ENCODE data around the gene ZSCAN9.

ZSCAN9 gene

DNA sequence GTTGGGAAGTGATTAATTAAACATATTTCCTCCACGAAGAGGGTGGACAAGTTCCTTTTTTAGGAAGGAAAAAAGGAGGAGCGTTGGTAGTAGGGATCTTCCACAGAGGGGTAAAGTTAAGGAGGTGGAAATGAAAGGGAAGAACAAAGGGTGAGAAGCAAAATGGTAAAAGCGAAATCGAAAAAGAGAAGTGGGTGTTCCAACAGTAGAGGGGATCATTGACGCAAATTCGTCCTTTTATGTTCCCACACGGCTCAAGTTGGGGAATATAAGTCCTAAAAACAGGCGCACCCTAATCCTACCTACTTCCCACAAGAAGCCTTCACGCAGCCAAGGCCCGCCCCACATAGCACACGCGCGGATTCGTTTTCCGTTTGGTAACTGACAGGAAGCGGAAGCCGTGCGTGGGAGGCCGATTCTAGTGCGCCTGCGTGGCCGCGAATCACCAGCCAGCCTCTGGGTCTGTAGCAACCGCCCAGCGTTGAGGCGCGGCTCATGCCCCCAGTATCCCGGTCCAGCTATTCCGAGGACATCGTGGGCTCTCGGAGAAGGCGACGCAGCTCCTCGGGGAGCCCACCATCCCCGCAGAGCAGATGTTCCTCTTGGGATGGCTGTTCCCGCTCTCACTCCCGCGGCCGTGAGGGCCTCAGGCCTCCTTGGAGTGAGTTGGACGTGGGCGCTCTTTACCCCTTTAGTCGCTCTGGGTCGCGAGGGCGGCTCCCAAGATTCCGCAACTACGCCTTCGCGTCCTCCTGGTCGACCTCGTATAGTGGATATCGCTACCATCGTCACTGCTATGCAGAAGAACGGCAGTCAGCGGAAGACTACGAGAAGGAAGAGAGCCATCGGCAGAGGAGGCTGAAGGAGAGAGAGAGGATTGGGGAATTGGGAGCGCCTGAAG is 34.1 kb downstream of the ZSCAN9 start, which contains the start of gene NKAPL:
NKAPL (plus strand) TSS at position 421 of the 901 bp plus-strand sequence; CDS start at position 496, 75 bp downstream.
- no peaks in the 10 kb centered on the region for H3K36me3 ChIP-seq (ENCODE audit: control insufficient read depth, insufficient read depth, low read length)
- H3K27me3 ChIP-seq (ENCODE audit: control insufficient read depth, insufficient read depth, low read length): peaks cover 10% of the 10 kb centered on the region
- H3K4me3 ChIP-seq (ENCODE audit: low read length): peak within 1 kb of the TSS; percentile 22
- H3K4me1 ChIP-seq (ENCODE audit: control insufficient read depth, insufficient read depth, low read length): peaks cover 6% of the 10 kb centered on the region
- peaks cover 5% of the 10 kb centered on the region for H3K9me3 ChIP-seq (ENCODE audit: control insufficient read depth, low read length)
- H3K9ac ChIP-seq (ENCODE audit: low read length): no peak within 1 kb of the TSS

DNA sequence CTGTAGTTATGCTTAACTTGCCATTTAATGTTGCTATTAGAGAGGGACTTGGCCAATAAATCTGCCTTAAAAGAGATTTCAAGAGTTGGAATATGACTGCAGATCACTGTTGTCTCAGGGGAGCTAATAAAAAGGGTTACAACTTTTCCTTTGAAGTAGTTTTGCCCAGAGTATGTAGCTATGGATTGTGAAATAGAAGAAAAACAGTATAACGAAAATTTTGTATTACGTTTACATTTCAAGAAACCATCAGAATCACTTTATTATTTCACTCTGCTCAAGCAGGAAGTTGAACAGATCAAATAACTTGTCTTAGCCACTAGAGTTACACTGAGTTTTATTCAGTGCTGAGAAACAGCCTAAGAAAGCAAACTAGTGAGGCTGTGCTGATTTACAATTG is 38.8 kb downstream of the ZSCAN9 start:
- Histone ChIP-seq H3K27me3 (ENCODE audit: control insufficient read depth, insufficient read depth, low read length) (peaks cover 7% of the 10 kb centered on the region), H3K9ac (ENCODE audit: low read length) (no peak overlapping the region), H3K4me3 (ENCODE audit: low read length) (no peak overlapping the region), H3K9me3 (ENCODE audit: control insufficient read depth, low read length) (peaks cover 5% of the 10 kb centered on the region), H3K4me1 (ENCODE audit: control insufficient read depth, insufficient read depth, low read length) (peaks cover 14% of the 10 kb centered on the region), H3K36me3 (ENCODE audit: control insufficient read depth, insufficient read depth, low read length) (no peaks in the 10 kb centered on the region)

DNA sequence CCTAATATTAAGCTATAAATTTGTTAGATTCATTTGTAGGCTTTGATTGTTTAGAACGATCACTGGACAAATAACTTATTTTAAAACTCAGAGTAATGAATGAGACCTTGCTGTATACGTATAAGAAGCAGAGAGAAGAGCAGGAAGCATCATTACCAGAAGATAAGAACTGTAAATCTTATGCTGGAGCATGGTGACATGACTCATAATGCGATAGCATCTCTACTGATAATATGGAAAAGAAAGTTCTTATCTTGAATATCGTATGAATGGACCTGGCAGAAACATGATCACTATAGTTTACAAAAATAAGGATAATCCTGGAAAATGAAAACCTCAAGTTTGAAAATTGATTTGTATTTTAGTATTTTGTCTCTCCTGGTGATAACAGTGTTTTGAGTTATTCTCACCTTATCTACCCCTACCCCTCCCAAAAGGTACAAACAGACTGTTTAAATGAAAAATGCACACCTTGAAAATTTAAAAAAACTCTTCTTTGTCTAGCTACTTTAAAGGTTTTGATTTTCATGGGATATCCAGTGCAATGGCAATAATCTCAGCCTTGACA is 39.8 kb downstream of the ZSCAN9 start:
- no peaks in the 10 kb centered on the region for H3K36me3 ChIP-seq (ENCODE audit: control insufficient read depth, insufficient read depth, low read length)
- H3K9me3 ChIP-seq (ENCODE audit: control insufficient read depth, low read length): no peaks in the 10 kb centered on the region
- peaks cover 8% of the 10 kb centered on the region for H3K4me1 ChIP-seq (ENCODE audit: control insufficient read depth, insufficient read depth, low read length)
- H3K27me3 ChIP-seq (ENCODE audit: control insufficient read depth, insufficient read depth, low read length): no peaks in the 10 kb centered on the region
- no peak overlapping the region for H3K9ac ChIP-seq (ENCODE audit: low read length)
- no peak overlapping the region for H3K4me3 ChIP-seq (ENCODE audit: low read length)

DNA sequence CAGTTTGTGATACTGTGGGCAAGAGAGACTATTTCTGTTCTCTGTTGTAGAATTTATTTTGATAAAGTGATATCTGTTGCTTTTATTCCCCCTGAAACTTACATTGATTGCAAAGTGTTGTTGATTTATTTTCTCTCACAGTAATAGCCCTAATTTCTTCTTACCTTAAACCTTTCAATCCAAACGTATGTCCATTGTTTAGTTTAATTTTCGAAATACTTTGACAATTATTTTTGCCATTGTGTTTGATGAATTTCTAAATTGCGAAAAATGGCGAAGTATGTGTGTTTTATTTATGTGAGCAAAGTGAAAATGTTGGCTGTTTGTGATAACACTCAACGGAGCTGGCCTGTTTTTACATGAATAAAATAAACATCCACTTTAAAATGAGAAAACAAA is 41.5 kb downstream of the ZSCAN9 start:
- H3K36me3 ChIP-seq (ENCODE audit: control insufficient read depth, insufficient read depth, low read length): no peaks in the 10 kb centered on the region
- no peaks in the 10 kb centered on the region for H3K9me3 ChIP-seq (ENCODE audit: control insufficient read depth, low read length)
- no peaks in the 10 kb centered on the region for H3K27me3 ChIP-seq (ENCODE audit: control insufficient read depth, insufficient read depth, low read length)
- H3K4me3 ChIP-seq (ENCODE audit: low read length): peak overlapping the region; percentile 93
- peaks cover 8% of the 10 kb centered on the region for H3K4me1 ChIP-seq (ENCODE audit: control insufficient read depth, insufficient read depth, low read length)
- peak overlapping the region; percentile 75 for H3K9ac ChIP-seq (ENCODE audit: low read length)

- Histone ChIP-seq H3K4me3 (ENCODE audit: low read length) (peak within 1 kb of the TSS; percentile 93), H3K9me3 (ENCODE audit: control insufficient read depth, low read length) (no peaks in the 10 kb centered on the region), H3K36me3 (ENCODE audit: control insufficient read depth, insufficient read depth, low read length) (no peaks in the 10 kb centered on the region), H3K27me3 (ENCODE audit: control insufficient read depth, insufficient read depth, low read length) (no peaks in the 10 kb centered on the region), H3K9ac (ENCODE audit: low read length) (peak within 1 kb of the TSS; percentile 75), H3K4me1 (ENCODE audit: control insufficient read depth, insufficient read depth, low read length) (peaks cover 8% of the 10 kb centered on the region)
Measured at GRCh38 chr6:28266962-28267694, 42.1 kb downstream of the ZSCAN9 start, which contains the start of gene ZSCAN26. TSS of gene ZSCAN26 (plus strand) at chr6:28267143. CDS start at chr6:28271920, 4,777 bp downstream.

DNA sequence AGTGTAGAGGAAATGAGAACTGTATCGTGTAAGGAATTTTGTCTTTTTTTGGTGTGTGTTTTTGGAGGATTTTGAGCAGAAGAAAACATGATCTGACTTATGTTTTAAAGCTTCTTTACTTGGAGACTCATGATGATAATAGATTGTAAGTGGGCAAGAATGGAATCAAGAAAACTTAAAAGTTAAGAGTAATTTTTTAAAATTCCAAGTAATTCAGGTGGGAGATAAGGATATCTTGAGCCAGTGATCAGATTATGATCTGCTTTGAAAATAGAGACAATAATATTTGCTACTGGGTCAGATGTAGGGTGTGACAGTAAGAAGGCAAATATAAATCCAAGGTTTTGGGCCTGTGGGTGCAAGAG is 42.6 kb downstream of the ZSCAN9 start:
- Histone ChIP-seq H3K9me3 (ENCODE audit: control insufficient read depth, low read length) (no peaks in the 10 kb centered on the region), H3K27me3 (ENCODE audit: control insufficient read depth, insufficient read depth, low read length) (no peaks in the 10 kb centered on the region), H3K36me3 (ENCODE audit: control insufficient read depth, insufficient read depth, low read length) (no peaks in the 10 kb centered on the region), H3K4me1 (ENCODE audit: control insufficient read depth, insufficient read depth, low read length) (peaks cover 8% of the 10 kb centered on the region), H3K4me3 (ENCODE audit: low read length) (peak overlapping the region; percentile 93), H3K9ac (ENCODE audit: low read length) (peak overlapping the region; percentile 75)

DNA sequence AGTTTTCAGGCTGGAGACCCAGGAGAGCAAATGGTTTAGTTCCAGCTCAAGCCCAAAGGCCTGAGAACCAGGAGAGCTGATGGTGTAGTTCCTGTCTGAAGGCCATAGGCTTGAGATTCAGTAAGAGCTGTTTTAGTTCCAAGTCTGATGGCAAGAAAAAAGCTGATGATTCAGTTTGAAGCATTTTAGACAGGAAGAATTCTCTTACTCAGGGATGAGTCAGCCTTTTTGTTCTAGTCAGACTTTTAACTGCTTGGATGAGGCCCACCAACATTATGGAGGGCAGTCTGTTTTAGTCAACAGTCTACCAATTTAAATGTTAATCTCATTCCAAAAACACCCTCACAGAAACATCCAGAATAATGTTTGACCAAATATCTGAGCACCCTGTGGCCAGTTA is 44.4 kb downstream of the ZSCAN9 start:
- Histone ChIP-seq H3K27me3 (ENCODE audit: control insufficient read depth, insufficient read depth, low read length) (no peaks in the 10 kb centered on the region), H3K36me3 (ENCODE audit: control insufficient read depth, insufficient read depth, low read length) (no peaks in the 10 kb centered on the region), H3K4me3 (ENCODE audit: low read length) (no peak overlapping the region), H3K4me1 (ENCODE audit: control insufficient read depth, insufficient read depth, low read length) (peaks cover 8% of the 10 kb centered on the region), H3K9me3 (ENCODE audit: control insufficient read depth, low read length) (no peaks in the 10 kb centered on the region), H3K9ac (ENCODE audit: low read length) (no peak overlapping the region)

GRCh38 chr6:28274888-28275287 is 49.8 kb downstream of the ZSCAN9 start:
- Histone ChIP-seq H3K4me3 (ENCODE audit: low read length) (no peak overlapping the region), H3K9me3 (ENCODE audit: control insufficient read depth, low read length) (no peaks in the 10 kb centered on the region), H3K9ac (ENCODE audit: low read length) (no peak overlapping the region), H3K4me1 (ENCODE audit: control insufficient read depth, insufficient read depth, low read length) (no peaks in the 10 kb centered on the region), H3K36me3 (ENCODE audit: control insufficient read depth, insufficient read depth, low read length) (no peaks in the 10 kb centered on the region), H3K27me3 (ENCODE audit: control insufficient read depth, insufficient read depth, low read length) (no peaks in the 10 kb centered on the region)

GRCh38 chr6:28277746-28278145 is 52.7 kb downstream of the ZSCAN9 start:
- no peaks in the 10 kb centered on the region for H3K9me3 ChIP-seq (ENCODE audit: control insufficient read depth, low read length)

GRCh38 chr6:28280595-28281287 is 55.7 kb downstream of the ZSCAN9 start:
- Histone ChIP-seq H3K9ac (ENCODE audit: low read length) (peak overlapping the region; percentile 66), H3K36me3 (ENCODE audit: control insufficient read depth, insufficient read depth, low read length) (no peaks in the 10 kb centered on the region), H3K9me3 (ENCODE audit: control insufficient read depth, low read length) (no peaks in the 10 kb centered on the region), H3K4me3 (ENCODE audit: low read length) (peak overlapping the region; percentile 27), H3K4me1 (ENCODE audit: control insufficient read depth, insufficient read depth, low read length) (no peaks in the 10 kb centered on the region), H3K27me3 (ENCODE audit: control insufficient read depth, insufficient read depth, low read length) (no peaks in the 10 kb centered on the region)

More at GRCh38 chr6:28277746-28278145, 52.7 kb downstream of the ZSCAN9 start:
- no peak overlapping the region for H3K9ac ChIP-seq (ENCODE audit: low read length)
- no peaks in the 10 kb centered on the region for H3K36me3 ChIP-seq (ENCODE audit: control insufficient read depth, insufficient read depth, low read length)
- no peaks in the 10 kb centered on the region for H3K27me3 ChIP-seq (ENCODE audit: control insufficient read depth, insufficient read depth, low read length)
- no peaks in the 10 kb centered on the region for H3K4me1 ChIP-seq (ENCODE audit: control insufficient read depth, insufficient read depth, low read length)
- H3K4me3 ChIP-seq (ENCODE audit: low read length): no peak overlapping the region

DNA sequence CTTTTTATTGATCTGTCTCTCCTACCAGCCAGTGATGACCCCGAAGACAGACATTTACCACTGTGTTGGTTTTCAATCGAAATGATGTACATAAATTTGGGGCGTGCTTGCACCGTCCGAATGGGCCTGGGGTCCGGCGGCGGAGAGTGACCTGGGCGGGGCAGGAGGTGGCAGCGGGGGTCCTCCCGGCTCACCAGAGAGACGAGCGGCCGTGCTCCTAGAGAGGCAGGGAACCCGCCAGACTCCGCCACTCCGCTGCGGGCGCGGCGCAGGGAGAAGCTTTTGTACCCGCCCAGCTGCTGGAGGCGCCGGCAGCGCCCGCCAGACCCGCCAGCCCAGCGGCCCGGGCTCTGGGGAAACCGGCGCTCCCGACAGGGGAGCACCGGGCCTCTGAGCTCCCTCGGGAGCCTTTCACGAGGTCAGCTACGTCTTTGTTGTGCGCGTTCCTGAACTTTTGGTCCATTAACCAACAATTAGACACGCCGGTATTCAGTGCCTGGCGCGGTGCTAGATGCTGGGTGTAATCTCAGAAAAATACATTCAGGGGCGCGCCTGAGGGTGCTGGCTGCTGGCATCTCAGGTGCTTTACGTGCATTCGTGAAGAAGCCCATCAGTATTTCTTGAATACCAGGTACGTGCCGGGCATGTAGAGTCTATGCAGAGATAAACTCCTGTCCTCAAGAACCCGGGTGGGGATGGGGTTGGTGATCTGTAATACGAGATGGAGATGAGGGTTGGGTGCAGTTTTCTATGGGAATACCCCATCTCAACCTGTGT is 56.4 kb downstream of the ZSCAN9 start, which contains the start of gene PGBD1:
PGBD1 (plus strand) TSS at position 285 of the 777 bp plus-strand sequence. CDS start 2,242 bp downstream, outside the sequence.
- no peaks in the 10 kb centered on the region for H3K27me3 ChIP-seq (ENCODE audit: control insufficient read depth, insufficient read depth, low read length)
- H3K36me3 ChIP-seq (ENCODE audit: control insufficient read depth, insufficient read depth, low read length): no peaks in the 10 kb centered on the region
- no peaks in the 10 kb centered on the region for H3K4me1 ChIP-seq (ENCODE audit: control insufficient read depth, insufficient read depth, low read length)
- H3K9me3 ChIP-seq (ENCODE audit: control insufficient read depth, low read length): no peaks in the 10 kb centered on the region
- peak within 1 kb of the TSS; percentile 27 for H3K4me3 ChIP-seq (ENCODE audit: low read length)
- H3K9ac ChIP-seq (ENCODE audit: low read length): peak within 1 kb of the TSS; percentile 66
